ENCODE measurements around the gene MLLT1. TPM values are rescaled to one million over a fixed set of nuclear protein-coding genes. Genes with fewer than 3 reads are reported as not detected.

MLLT1 gene
- total RNA-seq, 1 experiment from 2014 or later, result 55.0 TPM

GRCh38 chr19:6227936-6228325 lies 51.8 kb downstream of the MLLT1 start:
- BruUV-seq (replicated peaks), result no TSS peak
- POLR2A ChIA-PET, result no interaction called here
- Histone ChIP-seq H3K4me1 (ENCODE audit: control insufficient read depth in 1 of 2, insufficient read depth in 2 of 2, low read length in 2 of 2) (peaks cover 0 to 11% of the 10 kb centered on the region in 2 experiments; a peak in 2 of 4 replicates), H3K36me3 (ENCODE audit: control insufficient read depth in 1 of 2, insufficient read depth in 2 of 2, low read length in 2 of 2) (peaks cover 0 to 2% of the 10 kb centered on the region in 2 experiments; a peak in 2 of 4 replicates), H4K20me1 (ENCODE audit: insufficient read depth) (no peaks in the 10 kb centered on the region), H3K4me3 (replicated peaks in 1 of 2; ENCODE audit: low read depth in 1 of 2, low read length in 2 of 2) (no peak overlapping the region), H3K27me3 (ENCODE audit: insufficient read depth, low read length) (no peaks in the 10 kb centered on the region), H3K9me2 (ENCODE audit: insufficient read depth) (no peaks in the 10 kb centered on the region), H3K9ac (ENCODE audit: low read length) (no peak overlapping the region), H3K9me3 (ENCODE audit: control insufficient read depth in 1 of 2, insufficient read depth in 1 of 2, low read depth in 1 of 2, low read length in 2 of 2) (no peaks in the 10 kb centered on the region), H3K4me2 (ENCODE audit: low read length) (no peak overlapping the region), H3K79me2 (ENCODE audit: insufficient read depth, low read length) (peaks cover 16% of the 10 kb centered on the region; the same call in 1 of the 2 replicates), H3K27ac (ENCODE audit: low read depth, low read length) (no peak overlapping the region), H2AFZ (ENCODE audit: low read depth, low read length, poor library complexity, severe bottlenecking) (no peak overlapping the region)
- TF ChIP-seq ZBTB33 (IDR thresholded peaks at IDR 0.05; ENCODE audit: extremely low read depth, insufficient replicate concordance, low read length) (no peak), EGR1 (IDR thresholded peaks at IDR 0.05; ENCODE audit: low read depth) (no peak), EZH2 (IDR thresholded peaks at IDR 0.05) (no peak), EZH2phosphoT487 (IDR thresholded peaks at IDR 0.05; ENCODE audit: borderline replicate concordance) (no peak), ZNF274 (IDR thresholded peaks at IDR 0.05; ENCODE audit: low read depth, low read length) (no peak), POLR2AphosphoS5 (IDR thresholded peaks at IDR 0.05; ENCODE audit: low read depth, low read length) (no peak), SRF (IDR thresholded peaks at IDR 0.05; ENCODE audit: low read depth) (no peak), RAD21 (IDR thresholded peaks at IDR 0.05; ENCODE audit: low read depth) (no peak), ELF1 (IDR thresholded peaks at IDR 0.05; ENCODE audit: borderline replicate concordance, low read depth) (no peak), FOSL1 (IDR thresholded peaks at IDR 0.05; ENCODE audit: low read depth) (no peak), REST (IDR thresholded peaks at IDR 0.05; ENCODE audit: low read depth) (no peak), CBX3 (IDR thresholded peaks at IDR 0.05; ENCODE audit: low read depth) (no peak), POLR2A (IDR thresholded peaks at IDR 0.05; ENCODE audit: borderline replicate concordance, extremely low read depth, insufficient read depth, insufficient read length) (no peak), MAX (IDR thresholded peaks at IDR 0.05) (no peak), SIN3A (IDR thresholded peaks at IDR 0.05; ENCODE audit: low read depth) (no peak), CTCF (IDR thresholded peaks at IDR 0.05 in 2 of 3, conservative IDR thresholded peaks at IDR 0.05 in 1 of 3; ENCODE audit: borderline replicate concordance in 1 of 3, insufficient read depth in 1 of 3, low read depth in 2 of 3, low read length in 2 of 3) (no peak), SP1 (IDR thresholded peaks at IDR 0.05; ENCODE audit: low read depth) (no peak), ZFX (IDR thresholded peaks at IDR 0.05) (no peak)
- intact Hi-C loops (cut with micrococcal nuclease), result no loop called here
- CTCF ChIA-PET, result no interaction called here
- no peak for ATAC-seq
- no peak for DNase-seq (ENCODE audit: low read depth, low spot score)
- RAD21 ChIA-PET (ENCODE audit: low non-redundant PET in 1 of 2, low total read pairs in 2 of 2, uncharacterized antibody in 2 of 2, unreplicated experiment in 2 of 2), result no interaction called here
